Skin epidermis (tissue), 12 donors: ENCODE data around the gene ANKRD36C.
"Not testable (repeated sequence)": the region's sequence is repeated elsewhere in the genome, so short reads cannot be mapped to it uniquely, and the experiment has no call there.

ENCODE experiments used
- H3K27ac ChIP-seq, 21 experiments: fragments of 200-600 bp; sonication (generic) in 11 of 21; one replicate each; pipeline ENCODE4 v1.5.0; 2020; ENCODE audit warnings: mild to moderate bottlenecking in 3 of 21, inconsistent platforms in 2 of 21, moderate library complexity in 2 of 21
- H3K4me3 ChIP-seq, 7 experiments: fragments of 200-600 bp; sonication (generic) in 2 of 7; one replicate each; pipeline ENCODE4 v1.5.0; 2020; ENCODE audit warnings: inconsistent platforms in 2 of 7, mild to moderate bottlenecking in 2 of 7, moderate library complexity in 1 of 7

The ANKRD36C gene

GRCh38 chr2:96009833-96010232 lies 18.2 kb upstream of the ANKRD36C start:
- Histone ChIP-seq H3K4me3 (peak overlapping the region; percentile 32 to 59 (median 43)), H3K27ac (peak overlapping the region in 17 of 21 experiments; percentile 16 to 82 (median 78))

GRCh38 chr2:96008051-96008450 lies 16.4 kb upstream of the ANKRD36C start:
- not testable (repeated sequence) for H3K4me3 ChIP-seq, H3K27ac ChIP-seq

GRCh38 chr2:96006248-96006647 lies 14.6 kb upstream of the ANKRD36C start:
- not testable (repeated sequence) for H3K4me3 ChIP-seq, H3K27ac ChIP-seq

- peak overlapping the region; percentile 46 to 64 (median 57) for H3K4me3 ChIP-seq
- H3K27ac ChIP-seq: peak overlapping the region; percentile 27 to 94 (median 86)
These were observed 1.1 kb upstream of the ANKRD36C start for GRCh38 chr2:95992520-95993272.

GRCh38 chr2:95992102-95992501 lies 478 bp upstream of the ANKRD36C start:
- Histone ChIP-seq H3K27ac (peak overlapping the region in 20 of 21 experiments; percentile 64 to 94 (median 86)), H3K4me3 (peak overlapping the region; percentile 46 to 64 (median 57))

GRCh38 chr2:95990884-95991283 lies 740 bp downstream of the ANKRD36C start:
- Histone ChIP-seq H3K4me3 (peak overlapping the region in 5 of 7 experiments; percentile 46 to 64 (median 59)), H3K27ac (peak overlapping the region in 1 of 21 experiments; percentile 62)

- H3K27ac ChIP-seq, H3K4me3 ChIP-seq: not testable (repeated sequence)
These were observed 40.0 kb downstream of the ANKRD36C start for GRCh38 chr2:95951662-95952061.

- H3K27ac ChIP-seq: not testable (repeated sequence)
These were observed 43.6 kb downstream of the ANKRD36C start for GRCh38 chr2:95948039-95948438.

GRCh38 chr2:95939947-95940346 lies 51.7 kb downstream of the ANKRD36C start:
- not testable (repeated sequence) for H3K4me3 ChIP-seq, H3K27ac ChIP-seq

More at GRCh38 chr2:95948039-95948438, 43.6 kb downstream of the ANKRD36C start:
- not testable (repeated sequence) for H3K4me3 ChIP-seq

- not testable (repeated sequence) for H3K27ac ChIP-seq, H3K4me3 ChIP-seq
These were observed 60.9 kb downstream of the ANKRD36C start for GRCh38 chr2:95930740-95931139.

GRCh38 chr2:95917007-95917406 lies 74.6 kb downstream of the ANKRD36C start:
- H3K4me3 ChIP-seq, H3K27ac ChIP-seq: not testable (repeated sequence)

GRCh38 chr2:95915131-95915530 lies 76.5 kb downstream of the ANKRD36C start:
- H3K4me3 ChIP-seq, H3K27ac ChIP-seq: not testable (repeated sequence)

- not testable (repeated sequence) for H3K27ac ChIP-seq, H3K4me3 ChIP-seq
These were observed 80.2 kb downstream of the ANKRD36C start for GRCh38 chr2:95911431-95911830.

- H3K4me3 ChIP-seq, H3K27ac ChIP-seq: not testable (repeated sequence)
These were observed 97.2 kb downstream of the ANKRD36C start for GRCh38 chr2:95894443-95894842.

GRCh38 chr2:95867929-95868328 lies 123.7 kb downstream of the ANKRD36C start:
- not testable (repeated sequence) for H3K27ac ChIP-seq, H3K4me3 ChIP-seq

GRCh38 chr2:95867047-95867677 lies 124.5 kb downstream of the ANKRD36C start:
- H3K4me3 ChIP-seq, H3K27ac ChIP-seq: not testable (repeated sequence)

- not testable (repeated sequence) for H3K4me3 ChIP-seq, H3K27ac ChIP-seq
These were observed 129.5 kb downstream of the ANKRD36C start for GRCh38 chr2:95862121-95862520.

GRCh38 chr2:95836151-95836550 lies 155.5 kb downstream of the ANKRD36C start:
- Histone ChIP-seq H3K27ac (no peak overlapping the region), H3K4me3 (no peak overlapping the region)

- H3K27ac ChIP-seq, H3K4me3 ChIP-seq: not testable (repeated sequence)
These were observed 157.3 kb downstream of the ANKRD36C start for GRCh38 chr2:95834077-95835013.

GRCh38 chr2:95824218-95824617 lies 167.4 kb downstream of the ANKRD36C start:
- H3K27ac ChIP-seq, H3K4me3 ChIP-seq: not testable (repeated sequence)
